GM12865 (cell line): Measurements from ENCODE around the gene LDLRAD4.
A peak's percentile ranks its signal among the peaks of the same experiment; 100 is the strongest.

ENCODE experiments used
- DNase-seq: peaks from one replicate; pipeline ENCODE4 v3.0.0; 2010; ENCODE audit warnings: low read depth
- H3K4me3 ChIP-seq: 2 replicates; pipeline ENCODE4 v1.5.1; 2011; ENCODE audit warnings: mild to moderate bottlenecking, low read depth, low read length, control low read depth
- CTCF ChIP-seq: IDR thresholded peaks from 2 replicates; pipeline ENCODE4 v1.5.1; 2011; ENCODE audit warnings: low read length, control low read depth, low read depth, inconsistent platforms; ENCODE audit not compliant: insufficient read depth; ENCODE audit errors: missing control alignments

The LDLRAD4 gene

GRCh38 chr18:13611142-13611600 lies 392.6 kb downstream of the LDLRAD4 start:
- peak; percentile 84 for DNase-seq
- TF ChIP-seq CTCF, result no peak
- H3K4me3 ChIP-seq, result peak overlapping the region; percentile 51

- peak overlapping the region; percentile 51 for H3K4me3 ChIP-seq
- no peak for DNase-seq
- no peak for TF ChIP-seq CTCF
Measured at GRCh38 chr18:13611601-13612195, 393.1 kb downstream of the LDLRAD4 start.

GRCh38 chr18:13612196-13612997 lies 393.8 kb downstream of the LDLRAD4 start:
- TF ChIP-seq CTCF, result no peak
- DNase-seq, result peak; percentile 96
- H3K4me3 ChIP-seq, result peak overlapping the region; percentile 51

GRCh38 chr18:13613099-13613498 lies 394.5 kb downstream of the LDLRAD4 start:
- peak; percentile 14 for DNase-seq
- TF ChIP-seq CTCF, result no peak
- peak overlapping the region; percentile 51 for H3K4me3 ChIP-seq

GRCh38 chr18:13613591-13614501 lies 395.3 kb downstream of the LDLRAD4 start:
- peak; percentile 58 for DNase-seq
- no peak for TF ChIP-seq CTCF
- peak overlapping the region; percentile 51 for H3K4me3 ChIP-seq

GRCh38 chr18:13614641-13615288 lies 396.2 kb downstream of the LDLRAD4 start:
- no peak for TF ChIP-seq CTCF
- H3K4me3 ChIP-seq, result peak overlapping the region; percentile 51
- peak; percentile 56 for DNase-seq
